GM12878 (cell line): ENCODE measurements around the gene PTPRQ. TPM values are rescaled to one million over a fixed set of nuclear protein-coding genes. Genes with fewer than 3 reads are reported as not detected.

Source experiments
- ATAC-seq: fragments of 200-7000 bp; cut with Tn5 transposase; 3 replicates; pipeline ENCODE4 v1.9.1; 2020; ENCODE audit warnings: mild to moderate bottlenecking, moderate library complexity
- BruUV-seq: library from RNA; stranded (reverse); fragments of 400-500 nt; replicated peaks from 2 replicates; lab custom pipeline; 2021; lab: Mats Ljungman, UMichigan
- CTCF ChIA-PET: fragments of 300-600 bp; sonication (Branson Sonifier 250); formaldehyde crosslinking; extraction: SDS; loops from one replicate; lab custom pipeline; 2021; ENCODE audit warnings: inconsistent platforms; lab: Yijun Ruan, JAX
- POLR2A ChIA-PET: fragments of 350-600 bp; formaldehyde crosslinking; extraction: SDS; loops from one replicate; lab custom pipeline; 2021; ENCODE audit warnings: inconsistent platforms; lab: Charles Lee
- RAD21 ChIA-PET: fragments of 300-600 bp; sonication (Branson Sonifier 250); formaldehyde crosslinking; loops from one replicate; lab custom pipeline; 2023; ENCODE audit warnings: antibody characterized with exemption; ENCODE audit not compliant: unreplicated experiment; lab: Charles Lee
- SMC1A ChIA-PET: fragments of 300-600 bp; sonication (Branson Sonifier 250); formaldehyde crosslinking; loops from one replicate; lab custom pipeline; 2023; ENCODE audit not compliant: unreplicated experiment, uncharacterized antibody; lab: Charles Lee
- DNase-seq: peaks from one replicate; pipeline ENCODE4 v3.0.0-alpha.2; 2011; ENCODE audit warnings: low read depth, low spot score
- FAIRE-seq: peaks from 3 replicates; lab custom pipeline; 2011; peaks lifted over from hg19 to GRCh38; lab: Jason Lieb, UNC
- H2AFZ ChIP-seq: 2 replicates; pipeline ENCODE4 v1.6.0; 2011; ENCODE audit warnings: low read depth, low read length, control low read depth; ENCODE audit not compliant: control insufficient read depth
- H3K27ac ChIP-seq: 2 replicates; pipeline ENCODE4 v1.5.1; 2011; ENCODE audit warnings: control low read depth; ENCODE audit not compliant: control insufficient read depth, insufficient read depth
- H3K27me3 ChIP-seq, 2 experiments: replicated peaks in 1 of 2; 2 replicates each; pipeline versions ENCODE4 v1.6.0 to v1.6.1; 2011; ENCODE audit warnings: low read length in 1 of 2; ENCODE audit not compliant: control insufficient read depth in 2 of 2, insufficient read depth in 2 of 2
- H3K36me3 ChIP-seq, 2 experiments: 2 replicates each; pipeline ENCODE4 v1.5.1; 2011; ENCODE audit warnings: low read length in 1 of 2; ENCODE audit not compliant: control insufficient read depth in 2 of 2, insufficient read depth in 2 of 2
- H3K4me1 ChIP-seq: 2 replicates; pipeline ENCODE4 v1.6.1; 2011; ENCODE audit warnings: mild to moderate bottlenecking, low read length, moderate library complexity, mixed read lengths; ENCODE audit not compliant: control insufficient read depth, insufficient read depth
- H3K4me2 ChIP-seq: 2 replicates; pipeline ENCODE4 v1.6.0; 2011; ENCODE audit warnings: control low read depth; ENCODE audit not compliant: control insufficient read depth, insufficient read depth
- H3K4me3 ChIP-seq: fragments of 200-600 bp; sonication (generic); 2 replicates; pipeline ENCODE4 v1.5.1; 2016
- H3K79me2 ChIP-seq: 2 replicates; pipeline ENCODE4 v1.6.0; 2011; ENCODE audit warnings: low read length; ENCODE audit not compliant: control insufficient read depth, insufficient read depth
- H3K9ac ChIP-seq: 2 replicates; pipeline ENCODE4 v1.8.0; 2011; ENCODE audit warnings: low read length, control low read depth, mixed read lengths; ENCODE audit not compliant: control insufficient read depth, insufficient read depth
- H3K9me3 ChIP-seq: replicated peaks from 3 replicates; pipeline ENCODE4 v1.5.1; 2011; ENCODE audit warnings: mild to moderate bottlenecking, low read length; ENCODE audit not compliant: control insufficient read depth, insufficient read depth
- H4K20me1 ChIP-seq: 2 replicates; pipeline ENCODE4 v1.6.0; 2011; ENCODE audit not compliant: control insufficient read depth, insufficient read depth
- BHLHE40 ChIP-seq, 2 experiments: fragments of 450-650 bp in 1 of 2; IDR thresholded peaks; 2 replicates each; pipeline ENCODE4 v1.6.1; 2011 to 2017; ENCODE audit warnings: low read depth in 2 of 2, borderline replicate concordance in 1 of 2, improper control_type of control experiment in 1 of 2, low read length in 1 of 2, mild to moderate bottlenecking in 1 of 2
- CHD4 ChIP-seq: fragments of 200-600 bp; sonication (generic); IDR thresholded peaks from 2 replicates; pipeline ENCODE4 v1.6.1; 2016; ENCODE audit warnings: mild to moderate bottlenecking
- CREM ChIP-seq: IDR thresholded peaks from 2 replicates; pipeline ENCODE4 v1.6.1; 2014; ENCODE audit warnings: antibody characterized with exemption, low read depth
- IRF3 ChIP-seq: fragments of 450-650 bp; IDR thresholded peaks from 2 replicates; pipeline ENCODE4 v1.6.1; 2014; ENCODE audit warnings: mild to moderate bottlenecking
- KAT2A ChIP-seq: conservative IDR thresholded peaks from 2 replicates; pipeline ENCODE4 v1.6.1; 2011; ENCODE audit warnings: low read depth, low read length; ENCODE audit not compliant: control insufficient read depth
- NFXL1 ChIP-seq: fragments of 450-650 bp; IDR thresholded peaks from 2 replicates; pipeline ENCODE4 v1.6.1; 2017; ENCODE audit warnings: antibody characterized with exemption, mild to moderate bottlenecking, borderline replicate concordance
- POLR2AphosphoS5 ChIP-seq: IDR thresholded peaks from 2 replicates; pipeline ENCODE4 v1.6.1; 2011; ENCODE audit warnings: mild to moderate bottlenecking, low read length, inconsistent platforms
- RB1 ChIP-seq: fragments of 450-650 bp; formaldehyde crosslinking; IDR thresholded peaks from 2 replicates; pipeline ENCODE4 v1.6.1; 2017; ENCODE audit warnings: mild to moderate bottlenecking, borderline replicate concordance
- SP1 ChIP-seq: IDR thresholded peaks from one replicate; pipeline ENCODE4 v1.6.1; 2011; ENCODE audit warnings: low read depth, low read length
- ZZZ3 ChIP-seq: IDR thresholded peaks from 2 replicates; pipeline ENCODE4 v1.6.1; 2011; ENCODE audit warnings: low read depth; ENCODE audit not compliant: control insufficient read depth, insufficient read length
- in situ Hi-C: fragments of 300-500 bp; cut with MboI; formaldehyde crosslinking; loops from 9 replicates; pipeline ENCODE4 v1.14.3; 2018; ENCODE audit warnings: mixed read lengths
- intact Hi-C: fragments of 100-400 bp; cut with micrococcal nuclease; formaldehyde crosslinking; loops from one replicate; pipeline ENCODE4 v1.14.2; 2022; ENCODE audit not compliant: unreplicated experiment
- polyA plus RNA-seq, 11 experiments: library from polyadenylated mRNA; depleted of rRNA in 4 of 11; unstranded in 6 of 11; stranded (reverse) in 5 of 11; fragments of >200 nt; fragmentation: Nextera tagmentation in 4 of 11; fragmentation: Illumina TruSeq in 1 of 11; extraction: Ambion mirVana in 4 of 11; extraction: Trizol in 1 of 11; gene quantifications; 1 replicate in 1 of 11; 2 replicates in 10 of 11; pipeline versions ENCODE4 v1.2.1 to v1.2.3, GENCODE V29; 2011 to 2016; ENCODE audit warnings: inconsistent platforms in 2 of 11, missing spikeins in 2 of 11, low read depth in 1 of 11
- total RNA-seq, 4 experiments: library from RNA; depleted of rRNA in 3 of 4; stranded (reverse); fragments of >200 nt in 3 of 4; fragmentation: Illumina TruSeq in 1 of 4; extraction: Trizol in 1 of 4; gene quantifications; 2 replicates each; pipeline versions ENCODE4 v1.2.1 to v1.2.3, GENCODE V29; 2013 to 2021
- TF ChIP-seq, protein P1 (sequence below): IDR thresholded peaks from 2 replicates; pipeline ENCODE4 v1.6.1; 2012; ENCODE audit warnings: improper control_type of control experiment, low read depth, low read length; ENCODE audit not compliant: insufficient replicate concordance
- TF ChIP-seq, protein P2 (sequence below): IDR thresholded peaks from 2 replicates; pipeline ENCODE4 v1.6.1; 2011; ENCODE audit warnings: borderline replicate concordance, low read depth, mild to moderate bottlenecking, moderate library complexity, low read length; ENCODE audit not compliant: insufficient read depth, poor library complexity, severe bottlenecking
- TF ChIP-seq, protein P3 (sequence below): fragments of 450-650 bp; IDR thresholded peaks from 2 replicates; pipeline ENCODE4 v1.6.1; 2017; ENCODE audit warnings: mild to moderate bottlenecking, low read depth, inconsistent platforms; ENCODE audit not compliant: poor library complexity, severe bottlenecking

Gene PTPRQ
- total and polyA plus RNA-seq, 10 of the 15 experiments (the other 5 are each of a cell fraction or from before 2014, with no cell fraction given), result 0.01 TPM; not detected in 9

GRCh38 chr12:80420075-80420474 lies 24.0 kb upstream of the PTPRQ start:
- Histone ChIP-seq H3K79me2 (no peaks in the 10 kb centered on the region), H3K9ac (no peak overlapping the region), H4K20me1 (no peaks in the 10 kb centered on the region), H3K36me3 (no peaks in the 10 kb centered on the region), H3K27me3 (no peaks in the 10 kb centered on the region), H3K4me3 (no peak overlapping the region), H3K4me1 (no peaks in the 10 kb centered on the region), H3K9me3 (no peaks in the 10 kb centered on the region), H3K4me2 (no peak overlapping the region), H3K27ac (no peak overlapping the region), H2AFZ (no peak overlapping the region)
- ChIA-PET CTCF (no interaction called here), POLR2A (no interaction called here), RAD21 (no interaction called here), SMC1A (interaction anchor here (0.7 kb wide), 1 partner anchor 705 kb away, joined by 3 read pairs; no protein-coding TSS in a partner anchor)
- FAIRE-seq, result no peak
- intact Hi-C loops (no loop called here), in situ Hi-C loops (no loop called here)
- no TSS peak for BruUV-seq
- no peak for DNase-seq
- ATAC-seq, result no peak
- TF ChIP-seq, protein P1, sequence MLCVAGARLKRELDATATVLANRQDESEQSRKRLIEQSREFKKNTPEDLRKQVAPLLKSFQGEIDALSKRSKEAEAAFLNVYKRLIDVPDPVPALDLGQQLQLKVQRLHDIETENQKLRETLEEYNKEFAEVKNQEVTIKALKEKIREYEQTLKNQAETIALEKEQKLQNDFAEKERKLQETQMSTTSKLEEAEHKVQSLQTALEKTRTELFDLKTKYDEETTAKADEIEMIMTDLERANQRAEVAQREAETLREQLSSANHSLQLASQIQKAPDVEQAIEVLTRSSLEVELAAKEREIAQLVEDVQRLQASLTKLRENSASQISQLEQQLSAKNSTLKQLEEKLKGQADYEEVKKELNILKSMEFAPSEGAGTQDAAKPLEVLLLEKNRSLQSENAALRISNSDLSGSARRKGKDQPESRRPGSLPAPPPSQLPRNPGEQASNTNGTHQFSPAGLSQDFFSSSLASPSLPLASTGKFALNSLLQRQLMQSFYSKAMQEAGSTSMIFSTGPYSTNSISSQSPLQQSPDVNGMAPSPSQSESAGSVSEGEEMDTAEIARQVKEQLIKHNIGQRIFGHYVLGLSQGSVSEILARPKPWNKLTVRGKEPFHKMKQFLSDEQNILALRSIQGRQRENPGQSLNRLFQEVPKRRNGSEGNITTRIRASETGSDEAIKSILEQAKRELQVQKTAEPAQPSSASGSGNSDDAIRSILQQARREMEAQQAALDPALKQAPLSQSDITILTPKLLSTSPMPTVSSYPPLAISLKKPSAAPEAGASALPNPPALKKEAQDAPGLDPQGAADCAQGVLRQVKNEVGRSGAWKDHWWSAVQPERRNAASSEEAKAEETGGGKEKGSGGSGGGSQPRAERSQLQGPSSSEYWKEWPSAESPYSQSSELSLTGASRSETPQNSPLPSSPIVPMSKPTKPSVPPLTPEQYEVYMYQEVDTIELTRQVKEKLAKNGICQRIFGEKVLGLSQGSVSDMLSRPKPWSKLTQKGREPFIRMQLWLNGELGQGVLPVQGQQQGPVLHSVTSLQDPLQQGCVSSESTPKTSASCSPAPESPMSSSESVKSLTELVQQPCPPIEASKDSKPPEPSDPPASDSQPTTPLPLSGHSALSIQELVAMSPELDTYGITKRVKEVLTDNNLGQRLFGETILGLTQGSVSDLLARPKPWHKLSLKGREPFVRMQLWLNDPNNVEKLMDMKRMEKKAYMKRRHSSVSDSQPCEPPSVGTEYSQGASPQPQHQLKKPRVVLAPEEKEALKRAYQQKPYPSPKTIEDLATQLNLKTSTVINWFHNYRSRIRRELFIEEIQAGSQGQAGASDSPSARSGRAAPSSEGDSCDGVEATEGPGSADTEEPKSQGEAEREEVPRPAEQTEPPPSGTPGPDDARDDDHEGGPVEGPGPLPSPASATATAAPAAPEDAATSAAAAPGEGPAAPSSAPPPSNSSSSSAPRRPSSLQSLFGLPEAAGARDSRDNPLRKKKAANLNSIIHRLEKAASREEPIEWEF, result no peak
- TF ChIP-seq BHLHE40 (IDR thresholded peaks at IDR 0.05; ENCODE audit: borderline replicate concordance in 1 of 2, low read depth in 2 of 2, low read length in 1 of 2) (no peak), POLR2AphosphoS5 (no peak), RB1 (no peak), KAT2A (no peak), NFXL1 (no peak), CHD4 (no peak), IRF3 (no peak), SP1 (no peak), CREM (no peak), ZZZ3 (no peak)
- TF ChIP-seq, protein P2, sequence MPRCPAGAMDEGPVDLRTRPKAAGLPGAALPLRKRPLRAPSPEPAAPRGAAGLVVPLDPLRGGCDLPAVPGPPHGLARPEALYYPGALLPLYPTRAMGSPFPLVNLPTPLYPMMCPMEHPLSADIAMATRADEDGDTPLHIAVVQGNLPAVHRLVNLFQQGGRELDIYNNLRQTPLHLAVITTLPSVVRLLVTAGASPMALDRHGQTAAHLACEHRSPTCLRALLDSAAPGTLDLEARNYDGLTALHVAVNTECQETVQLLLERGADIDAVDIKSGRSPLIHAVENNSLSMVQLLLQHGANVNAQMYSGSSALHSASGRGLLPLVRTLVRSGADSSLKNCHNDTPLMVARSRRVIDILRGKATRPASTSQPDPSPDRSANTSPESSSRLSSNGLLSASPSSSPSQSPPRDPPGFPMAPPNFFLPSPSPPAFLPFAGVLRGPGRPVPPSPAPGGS, result no peak
- TF ChIP-seq, protein P3, sequence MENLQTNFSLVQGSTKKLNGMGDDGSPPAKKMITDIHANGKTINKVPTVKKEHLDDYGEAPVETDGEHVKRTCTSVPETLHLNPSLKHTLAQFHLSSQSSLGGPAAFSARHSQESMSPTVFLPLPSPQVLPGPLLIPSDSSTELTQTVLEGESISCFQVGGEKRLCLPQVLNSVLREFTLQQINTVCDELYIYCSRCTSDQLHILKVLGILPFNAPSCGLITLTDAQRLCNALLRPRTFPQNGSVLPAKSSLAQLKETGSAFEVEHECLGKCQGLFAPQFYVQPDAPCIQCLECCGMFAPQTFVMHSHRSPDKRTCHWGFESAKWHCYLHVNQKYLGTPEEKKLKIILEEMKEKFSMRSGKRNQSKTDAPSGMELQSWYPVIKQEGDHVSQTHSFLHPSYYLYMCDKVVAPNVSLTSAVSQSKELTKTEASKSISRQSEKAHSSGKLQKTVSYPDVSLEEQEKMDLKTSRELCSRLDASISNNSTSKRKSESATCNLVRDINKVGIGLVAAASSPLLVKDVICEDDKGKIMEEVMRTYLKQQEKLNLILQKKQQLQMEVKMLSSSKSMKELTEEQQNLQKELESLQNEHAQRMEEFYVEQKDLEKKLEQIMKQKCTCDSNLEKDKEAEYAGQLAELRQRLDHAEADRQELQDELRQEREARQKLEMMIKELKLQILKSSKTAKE, result no peak
